Upper lobe of left lung (tissue), 4 donors: ENCODE results near the gene SLC44A2.
A peak's percentile ranks its signal among the peaks of the same experiment; 100 is the strongest.

Experiments used
- CTCF ChIP-seq, 6 experiments: fragments of 450-650 bp in 4 of 6; fragments of 200-600 bp in 2 of 6; sonication (generic) in 2 of 6; IDR thresholded peaks; one replicate each; pipeline ENCODE4 v1.5.1; 2016 to 2019; ENCODE audit warnings: antibody characterized with exemption in 6 of 6
- POLR2A ChIP-seq, 4 donors: fragments of 450-650 bp; IDR thresholded peaks; one replicate each; pipeline ENCODE4 v1.5.1; 2016 to 2017; ENCODE audit warnings: antibody characterized with exemption in 4 of 4, mild to moderate bottlenecking in 2 of 4
- POLR2AphosphoS5 ChIP-seq, 2 donors: sonication (generic); formaldehyde crosslinking; IDR thresholded peaks; one replicate each; pipeline ENCODE4 v1.5.1; 2017; ENCODE audit warnings: antibody characterized with exemption in 2 of 2

GRCh38 chr19:10587022-10587838, 38.1 kb upstream of the SLC44A2 start, which contains the start of gene AP1M2:
- peak in 1 of 4 donors; percentile 29 for TF ChIP-seq POLR2A (IDR thresholded peaks at IDR 0.05)
- TF ChIP-seq CTCF (IDR thresholded peaks at IDR 0.05): peak in 1 of 6 experiments; percentile 16
- no peak for TF ChIP-seq POLR2AphosphoS5 (IDR thresholded peaks at IDR 0.05)
